Spleen (tissue), 11 donors: Measurements from ENCODE around the gene LOXL1. TPM values are rescaled to one million over a fixed set of nuclear protein-coding genes. Genes with fewer than 3 reads are reported as not detected.

Experiments
- DNase-seq: peaks from one replicate; pipeline ENCODE4 v3.0.0-alpha.2; 2020
- H3K27ac ChIP-seq, 8 donors: fragments of 200-600 bp; sonication (generic) in 7 of 8; 1 replicate in 4 of 8; 2 replicates in 4 of 8; pipeline versions ENCODE4 v1.5.0 to v1.8.0; 2016 to 2021; ENCODE audit warnings: inconsistent platforms in 4 of 8, mild to moderate bottlenecking in 4 of 8, moderate library complexity in 1 of 8
- H3K27me3 ChIP-seq, 7 donors: fragments of 200-600 bp; sonication (generic) in 6 of 7; replicated peaks in 1 of 7; 1 replicate in 4 of 7; 2 replicates in 3 of 7; pipeline versions ENCODE4 v1.5.0 to v1.8.0; 2016 to 2021; ENCODE audit warnings: inconsistent platforms in 3 of 7, mild to moderate bottlenecking in 1 of 7
- H3K36me3 ChIP-seq, 6 donors: fragments of 200-600 bp; sonication (generic) in 5 of 6; 1 replicate in 4 of 6; 2 replicates in 2 of 6; pipeline versions ENCODE4 v1.5.0 to v1.8.0; 2016 to 2021; ENCODE audit warnings: inconsistent platforms in 2 of 6
- H3K4me1 ChIP-seq, 6 donors: fragments of 200-600 bp; sonication (generic) in 5 of 6; 1 replicate in 3 of 6; 2 replicates in 3 of 6; pipeline versions ENCODE4 v1.5.0 to v1.8.0; 2016 to 2021; ENCODE audit warnings: inconsistent platforms in 3 of 6
- H3K4me3 ChIP-seq, 8 donors: fragments of 200-600 bp; sonication (generic) in 7 of 8; 1 replicate in 4 of 8; 2 replicates in 4 of 8; pipeline versions ENCODE4 v1.5.0 to v1.8.0; 2016 to 2021; ENCODE audit warnings: inconsistent platforms in 4 of 8, mild to moderate bottlenecking in 4 of 8, moderate library complexity in 2 of 8
- H3K9me3 ChIP-seq, 8 donors: fragments of 200-600 bp; sonication (generic) in 7 of 8; 1 replicate in 4 of 8; 2 replicates in 4 of 8; pipeline versions ENCODE4 v1.5.0 to v1.8.0; 2016 to 2021; ENCODE audit warnings: inconsistent platforms in 4 of 8
- CTCF ChIP-seq, 11 experiments: fragments of 200-600 bp in 7 of 11; fragments of 450-650 bp in 4 of 11; sonication (generic) in 4 of 11; IDR thresholded peaks in 8 of 11; conservative IDR thresholded peaks in 3 of 11; 1 replicate in 7 of 11; 2 replicates in 4 of 11; pipeline versions ENCODE4 v1.4.0 to v1.8.0; 2016 to 2021; ENCODE audit warnings: antibody characterized with exemption in 11 of 11, inconsistent platforms in 4 of 11, mild to moderate bottlenecking in 1 of 11
- POLR2A ChIP-seq, 3 donors: fragments of 450-650 bp; IDR thresholded peaks; one replicate each; pipeline ENCODE4 v1.5.1; 2017; ENCODE audit warnings: antibody characterized with exemption in 3 of 3, mild to moderate bottlenecking in 1 of 3
- POLR2AphosphoS5 ChIP-seq, 3 donors: sonication (generic); formaldehyde crosslinking; IDR thresholded peaks; one replicate each; pipeline ENCODE4 v1.5.1; 2017; ENCODE audit warnings: antibody characterized with exemption in 3 of 3
- WGBS, 5 donors: extraction: QIAGEN DNeasy Blood & Tissue Kit in 3 of 5; methylation state at CpG; one replicate each; pipeline versions ENCODE4 v1.1.5 to v1.1.7; 2013 to 2018; 5-methylcytosine and 5-hydroxymethylcytosine counted together
- intact Hi-C: fragments of 100-400 bp; cut with DNase I; formaldehyde crosslinking; loops from one replicate; pipeline ENCODE4 v1.15.0; 2023; ENCODE audit warnings: low total_unique reads
- polyA plus RNA-seq, 3 donors: library from polyadenylated mRNA; stranded (reverse); fragments of 200-250 nt; gene quantifications; one replicate each; pipeline ENCODE4 v1.2.1, GENCODE V29; 2013
- total RNA-seq, 7 donors: library from RNA; depleted of rRNA in 3 of 7; stranded (reverse); fragments of >200 nt in 3 of 7; fragmentation: NEBNext Ultra II Directional in 4 of 7; extraction: Animal tissue kit (Norgen Biotek cat#: 25700) in 4 of 7; gene quantifications; one replicate each; pipeline versions ENCODE4 v1.1.0 to v1.2.1, GENCODE V29; 2016 to 2021
- donor health status: healthy with polysubstance abuse.
- donor health status: DM: no; HTN: no; CAD: no; lungs with moderate emphysema.
- donor health status: DM: no; HTN: no; CAD: no.
- donor health status: Bipolar disorder and iron deficiency.
- donor health status: healthy.
- donor health status: DM: no; HTN: no; CAD: no.
- donor health status: DM: yes; HTN: yes; CAD: no.

The LOXL1 gene
- total and polyA plus RNA-seq, 10 donors = 3.3 to 11.3 (median 8.1) TPM

- DNase-seq = peak; percentile 77
- intact Hi-C loops = no loop called here
- no peaks in the 10 kb centered on the region for H3K27me3 ChIP-seq
- WGBS, 5 donors = 60 to 82% (median 65%) methylated on average over 10 of the region's 10 CpGs
- H3K4me1 ChIP-seq = peaks cover 3 to 56% (median 34%) of the 10 kb centered on the region in 6 donors
- H3K4me3 ChIP-seq = no peak overlapping the region
- H3K36me3 ChIP-seq = no peaks in the 10 kb centered on the region
- TF ChIP-seq CTCF (IDR thresholded peaks at IDR 0.05 in 8 of 11, conservative IDR thresholded peaks at IDR 0.05 in 3 of 11) (no peak), POLR2AphosphoS5 (IDR thresholded peaks at IDR 0.05) (peak; percentile 5 to 62 (median 61)), POLR2A (IDR thresholded peaks at IDR 0.05) (no peak)
- no peaks in the 10 kb centered on the region for H3K9me3 ChIP-seq
- peak overlapping the region in 5 of 8 donors; percentile 32 to 68 (median 65) for H3K27ac ChIP-seq
Measured at GRCh38 chr15:73941871-73942635, 15.8 kb downstream of the LOXL1 start.

GRCh38 chr15:73942751-73943270 lies 16.5 kb downstream of the LOXL1 start:
- Histone ChIP-seq H3K27ac (peak overlapping the region in 5 of 8 donors; percentile 13 to 68 (median 65)), H3K9me3 (no peaks in the 10 kb centered on the region), H3K27me3 (no peaks in the 10 kb centered on the region), H3K4me3 (no peak overlapping the region), H3K4me1 (peaks cover 3 to 53% (median 34%) of the 10 kb centered on the region in 6 donors), H3K36me3 (no peaks in the 10 kb centered on the region)
- 62 to 92% (median 81%) methylated on average over 6 of the region's 6 CpGs for WGBS, 5 donors
- no peak for TF ChIP-seq POLR2A (IDR thresholded peaks at IDR 0.05)
- no peak for TF ChIP-seq CTCF (IDR thresholded peaks at IDR 0.05 in 8 of 11, conservative IDR thresholded peaks at IDR 0.05 in 3 of 11)
- no peak for TF ChIP-seq POLR2AphosphoS5 (IDR thresholded peaks at IDR 0.05)
- intact Hi-C loops = no loop called here
- peak; percentile 66 for DNase-seq

- intact Hi-C loops = no loop called here
- Histone ChIP-seq H3K4me1 (peaks cover 3 to 53% (median 34%) of the 10 kb centered on the region in 6 donors), H3K27ac (peak overlapping the region in 2 of 8 donors; percentile 7 to 16), H3K36me3 (no peaks in the 10 kb centered on the region), H3K27me3 (no peaks in the 10 kb centered on the region), H3K4me3 (no peak overlapping the region), H3K9me3 (no peaks in the 10 kb centered on the region)
- WGBS, 5 donors = 62 to 73% (median 67%) methylated on average over 13 of the region's 13 CpGs
- peak; percentile 61 for DNase-seq
- no peak for TF ChIP-seq POLR2AphosphoS5 (IDR thresholded peaks at IDR 0.05)
- TF ChIP-seq POLR2A (IDR thresholded peaks at IDR 0.05) = no peak
- TF ChIP-seq CTCF (IDR thresholded peaks at IDR 0.05 in 8 of 11, conservative IDR thresholded peaks at IDR 0.05 in 3 of 11) = no peak
Measured at GRCh38 chr15:73944161-73945129, 18.2 kb downstream of the LOXL1 start.
